HG03521 (cell line): ENCODE measurements around the gene PRDX2.
"Not testable (repeated sequence)": the region's sequence is repeated elsewhere in the genome, so short reads cannot be mapped to it uniquely, and the experiment has no call there.

Experiments used
- ATAC-seq: cut with Tn5 transposase; IDR thresholded peaks from one replicate; pipeline ENCODE4 v1.9.1; 2021; ENCODE audit warnings: mild to moderate bottlenecking, moderate library complexity; ENCODE audit not compliant: unreplicated experiment

PRDX2 gene

DNA sequence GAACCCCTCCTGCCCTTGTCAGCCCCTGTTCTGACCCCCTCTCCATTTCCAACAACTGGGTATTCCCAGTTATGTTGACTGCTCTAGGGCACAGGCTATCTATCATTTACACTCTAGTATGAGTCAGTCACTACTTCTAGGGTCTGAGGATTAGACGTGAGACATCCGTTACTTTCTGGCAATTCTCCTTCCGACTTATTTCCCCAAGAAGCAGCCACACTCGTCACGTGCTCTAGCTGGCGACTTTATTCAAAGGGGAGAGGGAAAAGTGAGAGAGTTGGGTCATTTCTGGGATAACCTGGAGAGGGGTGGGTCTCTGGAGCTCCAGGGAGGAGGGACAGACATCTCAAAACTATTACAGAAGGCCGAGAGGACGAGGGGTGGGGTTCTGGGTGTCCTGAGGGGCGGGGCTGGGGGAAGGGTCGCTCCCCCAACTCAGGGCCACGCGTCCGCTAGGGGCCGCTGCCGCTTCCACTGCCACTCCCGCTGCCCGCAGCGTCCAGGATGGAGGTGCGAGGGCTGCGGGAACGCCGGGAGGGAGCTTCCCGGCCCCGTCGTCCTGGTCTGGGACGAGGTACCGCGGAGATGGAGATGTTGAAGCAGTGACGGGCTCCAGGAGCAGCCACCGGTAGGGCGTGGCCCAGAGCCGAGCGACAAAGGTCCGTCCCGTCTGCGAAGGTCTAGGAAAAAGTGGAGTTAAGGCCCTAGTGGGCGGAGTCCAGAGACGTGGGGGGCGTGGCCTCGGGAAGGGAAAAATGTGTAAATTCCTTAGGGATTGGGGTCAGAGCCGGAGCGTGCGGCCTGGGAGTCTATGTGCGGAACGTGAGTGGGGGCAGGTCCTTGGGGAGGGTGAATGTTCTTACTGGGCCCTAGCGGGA lies 23.9 kb upstream of the PRDX2 start:
- ATAC-seq: no peak

DNA sequence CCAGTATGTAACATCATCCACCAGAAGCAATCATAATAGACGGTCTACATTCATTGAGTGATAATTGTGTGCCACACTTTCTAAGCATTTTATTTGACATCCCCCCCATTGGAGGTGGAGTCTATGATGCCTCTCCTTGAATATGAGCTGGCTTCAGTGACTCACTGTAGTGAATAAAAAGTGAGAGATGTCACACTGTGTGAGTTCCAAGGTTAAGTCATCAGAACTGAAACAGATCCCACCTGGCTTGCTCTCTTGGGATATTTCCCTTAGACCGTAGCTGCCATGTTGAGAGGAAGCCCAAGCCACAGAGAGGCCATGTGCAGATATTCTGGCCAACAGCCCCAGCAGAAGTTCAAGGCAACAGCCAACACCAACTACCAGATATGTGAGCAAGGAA lies 20.2 kb upstream of the PRDX2 start:
- no peak for ATAC-seq

GRCh38 chr19:12817810-12818209 lies 16.2 kb upstream of the PRDX2 start:
- not testable (repeated sequence) for ATAC-seq

DNA sequence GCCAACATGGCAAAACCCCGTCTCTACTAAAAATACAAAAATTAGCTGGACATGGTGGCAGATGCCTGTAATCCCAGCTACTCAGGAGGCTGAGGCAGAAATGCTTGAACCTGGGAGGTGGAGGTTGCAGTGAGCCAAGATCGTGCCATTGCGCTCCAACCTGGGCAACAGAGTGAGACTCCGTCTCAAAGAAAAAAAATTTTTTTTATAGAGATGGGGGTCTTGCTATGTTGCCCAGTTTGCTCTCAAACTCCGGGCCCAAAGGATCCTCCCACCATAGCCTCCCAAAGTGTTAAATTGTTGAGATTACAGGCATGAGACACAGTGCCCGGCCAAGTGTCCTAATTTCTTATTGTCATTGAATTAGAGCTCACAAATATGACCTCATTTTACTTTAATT lies 15.6 kb upstream of the PRDX2 start:
- not testable (repeated sequence) for ATAC-seq

- no peak for ATAC-seq
These were observed 13.5 kb upstream of the PRDX2 start for GRCh38 chr19:12815088-12815487.

GRCh38 chr19:12806242-12807081 lies 4.9 kb upstream of the PRDX2 start, which contains the start of gene RNASEH2A:
Gene RNASEH2A, plus strand, starts transcription at chr19:12806584. Its CDS starts 90 bp downstream, at chr19:12806674.
- peak; percentile 78 for ATAC-seq

GRCh38 chr19:12804051-12804450 lies 2.5 kb upstream of the PRDX2 start:
- no peak for ATAC-seq

DNA sequence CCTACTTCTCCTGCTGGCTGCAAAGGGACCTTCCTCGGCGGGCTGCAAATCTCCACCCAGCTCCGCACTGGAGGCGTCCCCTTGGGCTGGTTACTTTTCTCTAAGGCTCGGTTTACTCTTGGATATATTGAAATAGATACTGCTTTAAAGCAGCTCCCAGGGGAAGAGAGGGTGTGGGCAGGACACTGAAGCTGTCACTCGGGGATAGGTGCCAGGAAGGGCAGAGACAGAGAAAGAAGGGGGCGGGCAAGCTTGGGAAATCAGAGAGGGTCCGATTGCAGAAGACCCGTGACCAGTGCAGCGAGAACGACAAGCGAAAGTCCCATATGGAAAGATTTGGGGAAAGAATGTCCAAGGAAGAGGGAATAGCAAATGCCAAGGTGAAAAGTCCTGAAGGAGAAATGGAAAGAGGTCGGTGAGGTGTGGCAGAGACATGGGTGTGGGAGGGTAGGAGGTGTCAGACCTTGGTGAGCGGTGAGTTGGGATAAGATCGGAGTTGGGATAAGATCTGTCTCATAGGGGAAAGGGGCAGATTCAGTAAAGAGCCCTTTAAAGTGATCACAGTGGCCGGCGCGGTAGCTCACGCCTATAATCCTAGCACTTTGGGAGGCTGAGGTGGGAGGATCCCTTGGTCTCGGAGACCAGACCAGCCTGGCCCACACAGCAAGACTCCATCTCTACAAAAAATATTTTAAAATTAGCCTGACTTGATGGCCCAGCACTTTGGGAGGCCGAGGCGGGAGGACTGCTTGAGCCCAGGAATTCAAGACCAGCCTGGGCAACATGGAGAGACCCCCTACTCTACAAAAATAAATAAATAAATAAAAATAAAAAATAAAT lies 887 bp upstream of the PRDX2 start:
- no peak for ATAC-seq

DNA sequence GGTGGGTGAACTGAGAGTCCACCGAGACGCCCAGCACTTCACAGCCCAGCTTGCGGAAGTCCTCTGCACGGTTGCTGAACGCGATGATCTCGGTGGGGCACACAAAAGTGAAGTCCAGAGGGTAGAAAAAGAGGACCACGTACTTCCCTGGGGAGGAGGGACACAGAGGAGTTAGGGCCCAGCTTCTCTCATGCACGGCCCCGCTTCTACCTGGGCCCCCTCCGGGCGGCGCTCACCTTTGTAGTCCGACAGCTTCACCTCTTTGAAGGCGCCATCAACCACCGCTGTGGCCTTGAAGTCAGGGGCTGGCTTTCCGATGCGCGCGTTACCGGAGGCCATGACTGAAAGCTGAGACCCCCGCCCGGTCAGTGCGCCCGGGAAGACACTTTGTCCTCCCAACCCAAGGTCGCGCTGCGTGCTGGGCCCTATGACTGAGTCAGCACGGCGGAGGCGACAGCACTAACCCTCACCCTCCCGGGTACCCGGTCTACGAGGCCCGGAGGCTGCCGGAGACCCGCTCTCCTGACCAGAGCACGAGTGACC lies 606 bp downstream of the PRDX2 start:
- ATAC-seq: no peak

GRCh38 chr19:12800466-12800770 lies 1.2 kb downstream of the PRDX2 start:
- no peak for ATAC-seq

GRCh38 chr19:12799742-12800465 lies 1.7 kb downstream of the PRDX2 start:
- ATAC-seq: no peak

GRCh38 chr19:12797607-12798006 lies 4.0 kb downstream of the PRDX2 start:
- not testable (repeated sequence) for ATAC-seq

DNA sequence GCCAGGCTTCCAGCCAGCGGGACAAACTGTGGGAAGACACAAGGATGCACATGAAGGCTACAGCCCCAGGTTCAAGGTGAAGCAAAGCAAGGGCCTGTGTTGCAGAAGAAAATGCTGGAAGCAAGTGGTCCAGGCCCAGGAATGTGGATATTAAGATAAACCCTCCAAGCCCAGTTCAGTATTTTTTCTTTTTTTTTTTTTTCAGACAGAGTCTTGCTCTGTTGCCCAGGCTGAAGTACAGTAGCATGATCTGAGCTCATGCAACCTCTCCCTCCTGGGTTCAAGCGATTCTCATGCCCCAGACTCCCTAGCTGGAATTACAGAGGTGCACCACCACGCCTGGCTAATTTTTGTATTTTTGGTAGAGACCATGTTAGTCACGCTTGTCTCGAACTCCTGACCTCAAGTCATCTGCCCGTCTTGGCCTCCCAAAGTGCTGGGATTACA lies 4.4 kb downstream of the PRDX2 start:
- no peak for ATAC-seq

- no peak for ATAC-seq
These were observed 5.2 kb downstream of the PRDX2 start for GRCh38 chr19:12796146-12797071.

- no peak for ATAC-seq
These were observed 6.6 kb downstream of the PRDX2 start for GRCh38 chr19:12794971-12795381.

DNA sequence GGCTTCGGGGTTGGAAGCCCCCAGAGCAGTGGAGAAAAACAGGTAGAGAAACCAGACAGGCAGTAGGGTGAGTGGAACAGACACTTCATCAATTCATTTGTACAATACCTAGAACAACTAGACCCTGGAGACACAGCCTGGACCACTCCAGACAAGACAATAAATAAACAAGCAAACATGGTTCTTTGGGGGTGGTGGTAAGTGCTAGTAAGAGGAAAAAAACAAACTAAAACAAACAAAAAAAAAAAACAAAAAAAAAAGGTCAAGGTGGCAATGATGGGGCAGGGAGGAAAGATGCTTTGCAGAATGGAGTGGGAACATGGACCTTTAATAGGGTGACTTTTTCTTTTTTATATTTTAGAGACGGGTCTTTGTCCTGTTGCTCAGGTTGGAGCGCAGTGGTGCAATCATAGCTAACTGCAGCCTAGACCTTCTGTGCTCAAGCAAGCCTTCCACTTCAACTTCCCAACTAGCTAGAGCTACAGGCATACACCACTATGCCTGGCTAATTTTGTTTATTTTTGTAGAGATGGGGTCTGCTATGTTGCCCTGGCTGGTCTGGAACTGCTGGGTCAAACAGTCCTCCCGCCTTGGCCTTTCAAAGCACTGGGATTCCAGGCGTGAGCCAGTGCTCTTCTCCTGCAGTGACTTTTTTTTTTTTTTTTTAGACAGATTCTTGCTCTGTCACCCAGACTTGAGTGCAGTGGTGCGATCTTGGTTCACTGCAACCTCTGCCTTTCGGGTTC lies 7.2 kb downstream of the PRDX2 start:
- no peak for ATAC-seq

GRCh38 chr19:12793290-12794195 lies 8.1 kb downstream of the PRDX2 start:
- ATAC-seq: peak; percentile 32
